Endothelial cell of hepatic sinusoid (primary cell): ENCODE data around the gene LMX1B.
"Not testable (repeated sequence)": the region's sequence is repeated elsewhere in the genome, so short reads cannot be mapped to it uniquely, and the experiment has no call there.

ENCODE experiments used
- in situ Hi-C: cut with HindIII; loops from 2 replicates; pipeline ENCODE4 v1.10.0; 2017; ENCODE audit warnings: low sequenced_read_pairs

Gene LMX1B

GRCh38 chr9:126704157-126704891, 90.6 kb downstream of the LMX1B start:
- in situ Hi-C loops: no loop called here

GRCh38 chr9:126704892-126705766, 91.4 kb downstream of the LMX1B start:
- in situ Hi-C loops: no loop called here

GRCh38 chr9:126705767-126706697, 92.3 kb downstream of the LMX1B start:
- in situ Hi-C loops: no loop called here

GRCh38 chr9:126706698-126707053, 92.9 kb downstream of the LMX1B start:
- in situ Hi-C loops: no loop called here

- in situ Hi-C loops: no loop called here
Measured at GRCh38 chr9:126707083-126707482, 93.4 kb downstream of the LMX1B start.

- in situ Hi-C loops: not testable (repeated sequence)
Measured at GRCh38 chr9:126707712-126708111, 94.0 kb downstream of the LMX1B start.

GRCh38 chr9:126708178-126708577, 94.5 kb downstream of the LMX1B start:
- in situ Hi-C loops: no loop called here

GRCh38 chr9:126709241-126709640, 95.5 kb downstream of the LMX1B start:
- in situ Hi-C loops: no loop called here

- in situ Hi-C loops: no loop called here
Measured at GRCh38 chr9:126715382-126715781, 101.7 kb downstream of the LMX1B start.

GRCh38 chr9:126717441-126717840, 103.7 kb downstream of the LMX1B start:
- in situ Hi-C loops: not testable (repeated sequence)

GRCh38 chr9:126719618-126720031, 105.9 kb downstream of the LMX1B start:
- in situ Hi-C loops: no loop called here

- in situ Hi-C loops: no loop called here
Measured at GRCh38 chr9:126720036-126720435, 106.3 kb downstream of the LMX1B start.

GRCh38 chr9:126720661-126721563, 107.2 kb downstream of the LMX1B start:
- in situ Hi-C loops: no loop called here

GRCh38 chr9:126721564-126721981, 107.8 kb downstream of the LMX1B start:
- in situ Hi-C loops: no loop called here

GRCh38 chr9:126722252-126722921, 108.7 kb downstream of the LMX1B start:
- in situ Hi-C loops: no loop called here

- in situ Hi-C loops: no loop called here
Measured at GRCh38 chr9:126722922-126723806, 109.4 kb downstream of the LMX1B start.

- in situ Hi-C loops: no loop called here
Measured at GRCh38 chr9:126723807-126724172, 110.1 kb downstream of the LMX1B start.

- in situ Hi-C loops: no loop called here
Measured at GRCh38 chr9:126724226-126724625, 110.5 kb downstream of the LMX1B start.

GRCh38 chr9:126725485-126725884, 111.8 kb downstream of the LMX1B start:
- in situ Hi-C loops: not testable (repeated sequence)
